Spinal cord (tissue), 10 donors: ENCODE measurements around the gene ATXN1. TPM values are rescaled to one million over a fixed set of nuclear protein-coding genes. Genes with fewer than 3 reads are reported as not detected.

Experiments
- DNase-seq, 6 donors: peaks; one replicate each; pipeline versions ENCODE4 v3.0.0 to v3.0.0-alpha.2; 2013 to 2015; ENCODE audit warnings: low spot score in 6 of 6, low read depth in 4 of 6
- H3K27ac ChIP-seq: one replicate; pipeline ENCODE4 v1.5.1; 2013; ENCODE audit warnings: low read depth, low read length, control low read depth
- H3K27me3 ChIP-seq: one replicate; pipeline ENCODE4 v1.6.1; 2013; ENCODE audit warnings: low read length; ENCODE audit not compliant: control insufficient read depth, insufficient read depth
- H3K36me3 ChIP-seq: one replicate; pipeline ENCODE4 v1.6.1; 2013; ENCODE audit warnings: low read length; ENCODE audit not compliant: control insufficient read depth, insufficient read depth
- H3K4me1 ChIP-seq: one replicate; pipeline ENCODE4 v1.6.1; 2013; ENCODE audit warnings: low read length; ENCODE audit not compliant: control insufficient read depth, insufficient read depth
- H3K4me3 ChIP-seq: one replicate; pipeline ENCODE4 v1.5.1; 2013; ENCODE audit warnings: low read depth, low read length, control low read depth
- H3K9me3 ChIP-seq: one replicate; pipeline ENCODE4 v1.6.1; 2013; ENCODE audit warnings: low read length; ENCODE audit not compliant: control insufficient read depth, insufficient read depth
- WGBS: methylation state at CpG from one replicate; pipeline ENCODE4 v1.1.5; 2013; ENCODE audit warnings: missing lambda C conversion rate; ENCODE audit not compliant: insufficient coverage; 5-methylcytosine and 5-hydroxymethylcytosine counted together
- long read RNA-seq, 4 donors: transcript quantifications; one replicate each; lab custom pipeline, GENCODE V29; 2026
- polyA plus RNA-seq, 2 donors: library from polyadenylated mRNA; unstranded; fragments of 120-200 nt; gene quantifications; one replicate each; pipeline ENCODE4 v1.2.1, GENCODE V29; 2013; ENCODE audit not compliant: insufficient read length in 2 of 2
- total RNA-seq, 2 donors: library from RNA; depleted of rRNA in 1 of 2; stranded (reverse); fragments of 120-200 nt in 1 of 2; fragments of >200 nt in 1 of 2; gene quantifications; one replicate each; pipeline versions ENCODE4 v1.2.3 to v1.2.4, GENCODE V29; 2013 to 2014
- donor health status: healthy.

The ATXN1 gene
- total RNA-seq (10 to 100 TPM; 39.6 to 50.1 TPM), polyA plus RNA-seq (10 to 100 TPM; 20.2 to 23.8 TPM)
- long read RNA-seq, donor 1, partial matches to known transcripts: 0 of 4 reads
- long read RNA-seq, donor 1, other reads (novel, unspliced or antisense): 0 of 4 reads
- long read RNA-seq, donor 2, full-length matches to known transcripts: 3 of 3 reads
- long read RNA-seq, donor 2, partial matches to known transcripts: 0 of 3 reads
- long read RNA-seq, donor 2, other reads (novel, unspliced or antisense): 0 of 3 reads
- long read RNA-seq, donor 3, transcript ATXN1-211 (1 exons, 558 nt): major isoform, 7 of 15 reads
- long read RNA-seq, donor 3, partial matches to known transcripts: 7 of 15 reads
- long read RNA-seq, donor 3, other reads (novel, unspliced or antisense): 0 of 15 reads
- long read RNA-seq, donor 4, partial matches to known transcripts: 0 of 6 reads
- long read RNA-seq, donor 4, other reads (novel, unspliced or antisense): 0 of 6 reads

DNA sequence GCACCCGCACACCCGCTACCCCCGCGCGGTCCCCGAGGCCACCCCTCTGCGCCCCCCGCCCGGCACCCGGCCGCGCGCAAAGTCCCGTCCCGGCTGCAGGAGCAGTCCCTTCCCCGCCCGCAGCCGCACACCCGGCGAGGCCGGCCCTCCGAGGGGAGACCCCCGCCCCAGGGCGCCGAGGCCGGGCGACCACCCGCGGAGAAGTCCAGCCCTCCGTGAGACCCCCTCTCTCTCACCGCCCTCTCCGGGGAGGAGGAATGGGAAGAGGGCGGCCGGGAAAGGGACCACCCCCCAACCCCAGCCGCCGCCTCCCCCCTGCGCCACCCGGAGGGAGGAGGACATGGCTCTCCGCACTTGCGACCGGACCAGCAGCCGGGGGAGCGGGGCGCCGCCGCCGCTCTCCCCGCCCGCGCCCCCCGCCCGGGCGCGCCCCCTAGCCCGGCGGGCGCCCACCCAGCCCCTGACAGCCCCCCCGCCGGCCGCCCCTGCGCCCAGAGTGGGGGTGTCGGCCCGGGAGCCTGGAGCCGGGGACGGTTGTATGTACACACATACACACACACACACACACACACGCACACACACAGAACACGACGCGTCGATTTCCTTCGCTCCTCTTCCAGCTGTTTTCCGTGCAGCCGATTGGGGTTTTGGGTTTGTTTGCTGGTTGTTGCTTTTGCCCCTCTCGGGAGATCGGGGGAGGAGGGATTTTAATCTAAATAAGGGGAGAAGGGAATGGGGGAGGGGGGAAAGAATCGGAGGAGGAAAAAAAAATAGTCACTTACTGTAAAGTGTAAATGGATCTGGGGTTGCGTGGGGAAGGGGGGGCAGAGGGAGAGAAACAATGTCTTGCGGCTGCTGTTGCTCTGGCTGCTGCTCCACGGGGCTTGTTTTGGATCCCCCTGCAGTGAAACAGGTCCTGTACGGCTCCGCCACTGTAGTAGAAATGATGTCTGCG, at the start of gene ATXN1:
Gene ATXN1 (minus strand): TSS at position 945 of the 955 bp plus-strand sequence.
- 0% methylated on average over 24 of the region's 82 CpGs for WGBS
- H3K27ac ChIP-seq: peak within 1 kb of the TSS; percentile 92
- peaks cover 10% of the 10 kb centered on the region for H3K4me1 ChIP-seq
- peak within 1 kb of the TSS; percentile 70 for H3K4me3 ChIP-seq
- no peaks in the 10 kb centered on the region for H3K36me3 ChIP-seq
- H3K9me3 ChIP-seq: no peaks in the 10 kb centered on the region
- H3K27me3 ChIP-seq: peaks cover 3% of the 10 kb centered on the region
- DNase-seq: peak in 5 of 6 donors; percentile 51 to 88 (median 75)

DNA sequence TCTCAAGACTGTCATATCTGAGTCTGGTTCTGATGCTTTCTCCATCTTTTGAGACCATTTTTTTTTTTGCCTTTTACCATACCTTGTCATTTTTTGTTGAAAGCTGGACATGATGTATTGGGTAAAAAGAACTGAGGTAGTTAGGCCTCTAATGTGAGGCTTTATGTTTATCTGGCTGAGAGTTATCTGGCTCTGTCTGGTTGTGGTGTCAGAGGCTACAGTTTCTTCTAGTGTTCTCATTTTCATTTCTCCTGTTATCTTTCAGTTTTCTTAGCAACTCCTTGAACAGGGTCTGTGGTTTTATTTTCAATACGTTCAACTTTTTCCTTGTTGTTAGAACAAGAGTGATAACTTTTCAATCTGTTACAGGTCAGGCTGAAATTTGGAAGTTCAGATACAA, 49.2 kb upstream of the ATXN1 start:
- Histone ChIP-seq H3K27me3 (no peaks in the 10 kb centered on the region), H3K27ac (no peak overlapping the region), H3K9me3 (peaks cover 2% of the 10 kb centered on the region), H3K4me1 (peaks cover under 1% of the 10 kb centered on the region), H3K36me3 (no peaks in the 10 kb centered on the region), H3K4me3 (no peak overlapping the region)
- no peak for DNase-seq
- WGBS: no CpG with 5 or more reads among the region's 1 CpG

DNA sequence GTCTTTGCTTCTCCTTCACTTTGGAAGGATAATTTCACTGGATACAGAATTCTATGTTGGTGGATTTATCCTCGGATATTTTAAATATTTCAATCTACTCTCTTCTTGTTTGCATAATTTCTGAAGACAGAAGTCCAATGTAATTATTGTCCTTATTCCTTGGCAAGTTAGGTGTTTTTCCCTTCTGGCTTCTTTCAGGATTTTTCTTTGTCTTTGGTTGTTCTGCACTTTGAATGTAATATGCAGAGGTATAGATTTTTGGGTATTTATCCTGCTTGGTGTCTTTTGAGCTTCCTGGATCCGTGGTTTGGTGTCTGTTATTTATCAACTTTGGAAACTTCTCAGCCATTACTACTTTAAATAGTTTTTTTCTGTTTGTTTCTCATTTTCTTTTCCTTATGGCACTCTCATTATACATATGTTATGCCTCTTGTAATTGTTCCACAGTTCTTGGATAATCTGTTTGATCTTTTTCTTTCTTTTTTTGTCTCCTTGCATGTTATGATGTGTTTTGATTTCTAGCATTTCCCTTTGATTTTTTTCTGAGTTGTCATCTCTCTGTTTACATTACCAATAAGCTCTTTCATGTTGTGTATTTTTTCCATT, 48.6 kb upstream of the ATXN1 start:
- Histone ChIP-seq H3K4me3 (no peak overlapping the region), H3K4me1 (peaks cover 4% of the 10 kb centered on the region), H3K27ac (no peak overlapping the region), H3K36me3 (no peaks in the 10 kb centered on the region), H3K27me3 (no peaks in the 10 kb centered on the region), H3K9me3 (peaks cover 2% of the 10 kb centered on the region)
- no peak for DNase-seq
- no CpG with 5 or more reads among the region's 2 CpGs for WGBS

DNA sequence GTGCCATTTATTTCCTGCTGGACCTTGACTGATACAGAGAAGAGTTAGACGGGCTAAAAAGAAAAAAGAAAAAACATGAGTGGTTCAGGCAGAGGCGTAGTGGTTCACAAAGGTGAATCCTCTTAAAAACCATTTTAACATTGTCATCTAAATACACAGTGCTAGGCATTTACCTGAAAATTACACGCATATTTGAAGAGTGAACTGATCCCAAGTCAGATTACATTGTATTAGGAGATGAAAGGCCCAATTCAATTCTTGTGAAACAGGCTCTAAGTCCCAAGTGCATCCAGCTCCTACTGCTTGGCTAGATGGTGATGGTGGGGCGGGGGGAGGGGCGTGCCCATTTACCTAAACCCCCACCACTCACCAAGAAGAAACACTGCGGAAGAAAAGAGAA, 46.7 kb upstream of the ATXN1 start:
- Histone ChIP-seq H3K4me1 (peaks cover 12% of the 10 kb centered on the region), H3K27ac (no peak overlapping the region), H3K27me3 (no peaks in the 10 kb centered on the region), H3K4me3 (no peak overlapping the region), H3K9me3 (peaks cover 2% of the 10 kb centered on the region), H3K36me3 (no peaks in the 10 kb centered on the region)
- WGBS: no CpG with 5 or more reads among the region's 6 CpGs
- DNase-seq: no peak

DNA sequence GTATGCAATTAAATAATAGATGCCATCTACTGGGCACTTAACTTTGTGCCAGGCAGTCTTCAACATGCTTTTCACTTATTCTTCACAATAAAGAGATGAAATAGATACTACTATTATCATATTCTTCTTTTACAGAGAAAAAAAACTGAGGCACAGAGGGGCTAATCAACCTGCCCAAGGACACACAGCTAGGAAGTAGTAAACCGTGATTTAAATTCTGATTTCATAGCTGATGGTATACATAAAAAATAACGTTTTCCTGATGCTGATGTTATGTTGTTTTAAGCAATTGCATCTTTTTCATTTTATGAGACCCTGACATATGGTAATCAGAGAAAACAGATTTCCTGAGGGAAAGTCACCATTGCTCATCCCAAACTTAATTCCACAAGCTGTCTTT, 45.1 kb upstream of the ATXN1 start:
- Histone ChIP-seq H3K9me3 (peaks cover 2% of the 10 kb centered on the region), H3K27me3 (no peaks in the 10 kb centered on the region), H3K4me1 (peaks cover 12% of the 10 kb centered on the region), H3K36me3 (no peaks in the 10 kb centered on the region), H3K27ac (no peak overlapping the region), H3K4me3 (no peak overlapping the region)
- WGBS: no CpG with 5 or more reads among the region's 2 CpGs
- DNase-seq: no peak

DNA sequence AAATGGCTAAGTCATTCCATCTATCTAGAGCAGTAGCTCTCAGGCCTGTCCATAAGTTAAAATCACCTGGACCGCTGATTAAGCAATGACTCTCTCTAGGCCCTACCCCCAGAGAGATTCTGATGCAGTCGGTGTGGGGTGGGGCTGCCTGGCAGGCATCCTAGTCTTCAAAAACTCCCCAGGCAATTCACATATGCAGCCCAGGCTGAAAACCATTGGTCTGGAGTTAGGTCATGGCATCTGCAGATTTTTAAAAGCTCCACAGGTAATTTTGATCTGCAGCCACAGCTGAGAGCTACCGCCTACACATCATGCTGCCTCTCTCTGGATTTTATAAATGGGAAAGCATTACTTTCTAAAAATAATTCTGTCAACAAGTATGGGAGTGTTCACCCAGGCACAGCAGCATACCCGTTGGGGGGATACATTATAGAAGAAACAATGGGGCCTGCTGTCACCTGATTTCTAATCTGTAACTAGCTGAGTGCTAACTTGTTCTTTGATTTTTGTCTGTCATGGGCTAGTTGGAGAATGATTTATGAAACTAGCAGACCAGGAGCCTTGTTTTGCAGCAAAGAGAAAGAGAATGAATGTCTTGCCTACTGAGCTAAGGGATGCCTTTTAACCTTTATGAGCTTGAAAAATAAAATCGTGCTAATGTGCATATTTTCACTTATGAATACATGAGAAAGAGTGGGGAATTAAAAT, 44.1 kb upstream of the ATXN1 start:
- no peaks in the 10 kb centered on the region for H3K36me3 ChIP-seq
- peak in 2 of 6 donors; percentile 41 to 70 for DNase-seq
- 5% methylated on average over 2 of the region's 5 CpGs for WGBS
- peaks cover 12% of the 10 kb centered on the region for H3K4me1 ChIP-seq
- H3K27ac ChIP-seq: peak overlapping the region; percentile 92
- peaks cover 2% of the 10 kb centered on the region for H3K9me3 ChIP-seq
- no peaks in the 10 kb centered on the region for H3K27me3 ChIP-seq
- no peak overlapping the region for H3K4me3 ChIP-seq

DNA sequence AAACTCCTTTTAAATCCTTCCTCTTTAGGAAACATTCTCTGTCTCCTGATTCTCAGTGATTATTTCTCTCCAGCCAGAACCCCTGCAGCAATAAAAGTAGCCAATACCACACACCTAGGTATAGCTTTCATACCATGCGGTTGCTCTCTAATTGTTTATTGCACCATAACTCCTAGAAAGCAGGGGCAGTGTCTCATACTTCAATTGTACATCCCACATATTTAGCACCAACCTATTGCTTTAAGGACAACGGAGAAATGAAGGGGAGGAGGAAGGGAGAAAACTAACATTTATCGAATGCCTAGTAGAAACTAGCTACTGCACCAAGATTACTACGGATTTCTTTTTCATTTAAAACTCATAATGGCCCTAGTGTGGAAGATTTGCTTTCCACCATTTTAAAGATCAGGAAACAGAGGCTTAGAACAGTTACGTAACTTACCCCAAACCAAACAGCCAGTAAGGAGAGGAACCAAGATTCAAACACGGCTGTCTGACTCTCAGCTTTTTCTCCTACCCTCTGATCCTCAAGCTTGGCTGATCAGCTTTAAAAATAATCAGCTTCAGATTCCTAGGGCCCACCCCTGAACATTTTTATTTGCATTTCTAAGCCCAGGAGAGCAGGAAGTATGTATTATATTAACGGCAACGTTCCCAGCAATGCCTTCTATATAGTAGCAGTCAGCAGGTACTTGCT, 43.4 kb upstream of the ATXN1 start:
- peak in 3 of 6 donors; percentile 19 to 76 (median 32) for DNase-seq
- Histone ChIP-seq H3K36me3 (no peaks in the 10 kb centered on the region), H3K27ac (peak overlapping the region; percentile 92), H3K27me3 (no peaks in the 10 kb centered on the region), H3K4me1 (peaks cover 12% of the 10 kb centered on the region), H3K4me3 (no peak overlapping the region), H3K9me3 (no peaks in the 10 kb centered on the region)
- no CpG with 5 or more reads among the region's 8 CpGs for WGBS

DNA sequence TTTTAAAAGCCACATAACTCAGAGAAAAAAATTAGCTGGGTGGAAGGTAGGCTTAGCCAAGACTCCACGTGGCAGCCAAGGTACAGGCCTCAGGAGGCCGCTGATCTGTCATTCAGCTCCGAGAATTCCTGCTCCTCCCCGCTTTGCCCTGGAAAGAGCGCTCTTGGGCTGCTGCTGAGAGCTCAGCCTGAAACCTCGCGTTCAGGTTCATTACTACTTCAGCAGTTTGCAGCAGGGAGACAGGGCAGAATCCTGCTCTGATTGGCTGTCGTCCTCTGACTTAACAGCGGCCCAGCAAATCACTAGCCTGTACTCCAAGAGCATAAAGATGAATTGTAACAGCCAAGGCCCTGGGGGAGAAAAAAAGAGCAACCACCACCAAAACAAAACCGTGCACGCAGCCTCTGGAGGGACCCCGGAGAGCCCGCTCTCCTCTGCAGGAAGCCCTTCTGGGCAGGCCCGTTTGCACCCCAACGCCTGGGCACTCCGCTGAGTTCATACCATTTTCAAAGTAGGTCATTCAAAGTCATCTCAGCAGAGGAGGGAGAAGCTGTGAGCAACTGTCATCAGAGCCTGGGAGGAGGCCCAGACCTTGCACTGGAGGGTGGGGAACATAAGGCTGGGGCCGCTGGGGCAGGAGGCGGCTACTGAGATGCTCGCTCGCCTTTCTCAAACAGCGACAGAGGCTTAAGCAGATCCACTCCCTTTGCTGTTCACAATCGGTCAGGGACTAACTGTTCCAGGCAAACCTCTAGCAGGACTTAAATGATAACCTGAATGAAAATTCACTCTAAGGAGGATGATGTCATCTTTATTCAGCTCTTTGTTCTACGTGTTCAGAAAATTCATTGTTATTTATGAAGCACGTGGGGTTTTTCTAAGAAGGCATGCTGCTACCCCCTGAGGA, 42.3 kb upstream of the ATXN1 start:
- Histone ChIP-seq H3K27ac (peak overlapping the region; percentile 92), H3K4me1 (peaks cover 12% of the 10 kb centered on the region), H3K27me3 (no peaks in the 10 kb centered on the region), H3K36me3 (no peaks in the 10 kb centered on the region), H3K4me3 (peak overlapping the region; percentile 52), H3K9me3 (no peaks in the 10 kb centered on the region)
- DNase-seq: peak; percentile 80 to 99 (median 86)
- WGBS: 8% methylated on average over 20 of the region's 24 CpGs
